HG03039 (cell line): ENCODE data around the gene KBTBD13.
"Not testable (repeated sequence)": the region's sequence is repeated elsewhere in the genome, so short reads cannot be mapped to it uniquely, and the experiment has no call there.

Source experiments
- ATAC-seq: cut with Tn5 transposase; IDR thresholded peaks from one replicate; pipeline ENCODE4 v1.9.1; 2021; ENCODE audit warnings: mild to moderate bottlenecking, moderate library complexity; ENCODE audit not compliant: unreplicated experiment

KBTBD13 gene

DNA sequence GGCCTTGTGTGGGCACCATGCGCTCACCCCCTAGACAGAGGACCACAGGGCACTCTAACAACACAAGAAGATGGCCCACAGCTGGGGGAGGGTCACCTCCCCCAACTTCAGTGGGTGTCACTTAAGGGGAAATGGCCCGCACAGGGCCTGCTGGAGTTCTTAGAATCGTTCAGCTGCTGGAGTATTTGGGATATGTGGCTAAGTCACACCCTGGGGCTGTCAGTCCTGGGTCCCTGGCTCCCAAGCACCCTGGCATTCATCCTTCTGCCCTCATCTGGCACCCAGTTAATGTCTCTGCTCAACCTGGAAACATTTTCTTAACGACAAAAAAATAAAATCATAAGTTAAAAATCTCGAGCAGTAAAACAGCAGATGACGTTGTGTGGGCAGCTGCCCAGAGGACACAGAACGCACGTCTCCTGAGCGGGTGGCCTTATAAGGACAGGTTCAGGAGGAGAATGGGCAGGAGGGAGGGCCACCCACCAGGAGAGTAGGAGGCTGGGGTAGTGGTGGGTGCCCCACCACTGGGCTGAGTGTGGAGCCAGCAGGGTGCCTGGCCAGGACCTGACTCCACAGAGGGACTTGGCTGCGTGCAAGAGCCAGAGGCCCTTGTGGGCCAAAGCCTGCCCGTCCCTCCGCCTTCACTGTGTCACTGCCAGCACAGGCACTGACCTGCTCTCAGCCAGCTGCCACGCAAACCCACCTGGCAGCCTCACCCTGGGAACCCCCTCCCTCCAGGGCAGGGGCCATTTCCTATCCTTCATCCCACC is 11.5 kb downstream of the KBTBD13 start:
- no peak for ATAC-seq

GRCh38 chr15:65088643-65089021 is 12.1 kb downstream of the KBTBD13 start:
- ATAC-seq: no peak

GRCh38 chr15:65089206-65089824 is 12.8 kb downstream of the KBTBD13 start:
- no peak for ATAC-seq

DNA sequence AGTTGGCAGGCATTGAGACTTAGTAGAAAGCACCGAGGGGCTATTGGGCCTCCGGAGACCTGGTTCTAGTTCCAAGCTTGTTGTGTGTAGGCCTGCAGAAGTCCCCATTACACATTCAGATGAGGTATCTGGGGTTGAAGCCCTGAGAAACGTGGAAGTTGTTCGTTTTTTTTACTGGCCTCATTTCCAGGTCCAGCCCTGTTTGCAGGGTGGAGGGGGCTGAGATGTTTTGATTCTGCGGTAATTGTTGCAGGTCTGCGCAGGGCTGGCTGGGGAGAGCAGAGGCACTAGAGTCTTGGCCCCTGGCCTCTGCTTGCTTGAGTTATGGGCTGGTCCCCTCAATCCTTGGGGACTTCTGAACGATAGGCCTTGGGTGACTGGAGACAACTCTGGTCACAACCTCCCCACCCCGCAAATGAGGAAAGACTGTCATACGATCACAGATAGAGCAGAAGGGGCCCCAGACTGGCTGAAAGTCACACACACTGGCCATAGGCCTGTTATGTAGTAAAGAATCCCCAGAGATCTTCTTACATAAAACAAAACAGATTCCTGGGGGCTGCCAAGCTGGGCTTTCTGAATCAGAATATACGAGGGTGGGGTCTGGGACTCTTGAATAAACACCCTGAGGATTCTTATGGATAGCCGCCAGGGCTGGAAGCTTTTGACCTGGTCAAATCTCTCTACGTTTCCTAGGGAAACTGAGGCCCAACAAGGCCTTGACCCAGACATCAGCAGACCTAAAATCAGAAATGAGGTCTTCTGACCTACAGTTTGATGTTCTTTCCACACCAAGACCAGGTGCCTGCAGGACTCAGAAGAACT is 15.6 kb downstream of the KBTBD13 start:
- ATAC-seq: no peak

DNA sequence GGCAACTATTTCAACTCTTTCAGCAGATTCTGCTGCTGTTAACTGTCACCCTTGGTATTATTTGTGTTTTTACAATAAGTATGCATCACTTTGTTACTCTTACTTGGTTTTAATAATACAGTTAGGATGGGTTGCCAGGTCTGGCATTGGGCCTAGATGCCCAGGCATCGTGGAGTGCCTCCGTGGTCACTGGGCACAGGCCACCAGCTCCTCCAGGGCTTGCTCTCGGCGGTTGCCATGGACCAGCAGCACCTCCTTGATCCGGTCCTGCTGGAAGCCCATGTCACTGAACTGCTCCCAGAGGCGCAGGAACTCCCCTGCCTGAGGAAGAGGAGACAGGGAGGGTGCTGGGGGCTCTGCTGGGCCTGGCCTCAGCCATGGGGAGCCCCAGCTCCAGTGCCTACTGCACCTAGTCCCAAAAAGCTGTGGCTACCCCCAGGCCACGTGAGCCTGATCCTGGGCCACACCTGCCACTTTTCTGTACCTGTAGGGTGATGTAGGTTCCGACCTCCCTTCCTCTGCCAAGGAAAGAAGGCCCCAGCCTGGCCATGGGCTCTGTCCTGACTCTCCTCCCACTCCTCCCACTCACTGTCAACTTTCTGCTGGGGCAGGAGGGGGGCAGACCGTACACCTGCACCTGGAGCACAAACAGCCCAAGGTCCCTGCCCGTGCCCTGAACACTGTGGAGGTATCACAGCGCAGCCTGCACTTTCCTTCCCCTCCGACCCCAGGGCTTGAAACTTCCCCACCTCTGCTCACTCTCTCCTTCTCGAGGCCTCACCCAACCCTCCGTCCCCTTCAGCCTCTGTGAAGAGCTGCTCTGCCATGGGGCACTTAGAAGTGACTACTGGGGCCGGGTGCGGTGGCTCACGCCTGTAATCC is 16.6 kb downstream of the KBTBD13 start:
- no peak for ATAC-seq

DNA sequence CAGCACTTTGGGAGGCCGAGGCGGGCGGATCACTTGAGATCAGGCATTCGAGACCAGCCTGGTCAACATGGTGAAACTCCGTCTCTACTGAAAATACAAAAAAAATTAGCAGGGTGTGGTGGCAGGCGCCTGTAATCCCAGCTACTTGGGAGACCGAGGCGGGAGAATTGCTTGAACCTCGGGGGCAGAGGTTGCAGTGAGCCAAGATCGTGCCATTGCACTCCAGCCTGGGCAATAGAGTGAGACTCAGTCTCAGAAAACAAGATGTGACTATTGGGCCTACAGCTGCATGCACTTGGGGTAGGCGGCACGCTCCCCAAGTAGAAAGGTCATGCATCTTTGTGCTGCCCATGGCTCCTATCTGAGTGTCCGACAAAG is 17.2 kb downstream of the KBTBD13 start:
- not testable (repeated sequence) for ATAC-seq

DNA sequence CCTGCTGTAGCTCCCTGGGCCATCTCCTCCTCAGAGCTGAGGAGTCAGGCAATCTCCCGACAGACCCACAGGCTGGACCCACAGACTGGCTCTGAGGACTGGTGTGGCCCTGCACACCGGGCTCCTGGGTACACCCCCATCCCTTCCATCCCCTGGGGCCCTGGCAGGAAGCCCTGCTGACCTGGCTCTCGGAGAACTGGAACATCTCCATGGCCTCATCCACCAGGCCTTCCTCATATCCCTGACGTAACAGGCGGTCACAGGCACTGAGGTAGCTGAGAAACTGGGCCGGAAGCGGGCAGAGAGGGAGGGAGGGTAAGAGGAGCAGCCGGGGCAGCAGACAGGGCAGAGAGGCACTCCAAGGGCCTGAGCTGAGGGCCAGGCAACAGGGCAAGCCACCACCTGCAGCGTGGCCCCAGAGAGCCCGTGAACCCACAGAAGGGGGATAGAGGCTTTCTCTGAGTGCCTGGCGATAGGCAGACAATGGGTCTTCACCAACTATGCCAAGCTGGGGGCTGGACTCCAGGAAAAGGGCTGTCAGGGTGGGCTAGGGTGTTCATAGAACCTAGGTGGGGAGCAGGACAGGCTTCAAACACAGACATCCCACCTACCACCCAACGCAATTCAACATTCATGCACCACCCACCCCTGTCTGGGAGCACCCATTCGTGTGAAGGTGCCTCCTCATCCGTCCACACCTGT is 17.9 kb downstream of the KBTBD13 start:
- ATAC-seq: no peak

GRCh38 chr15:65095011-65095746 is 18.6 kb downstream of the KBTBD13 start:
- no peak for ATAC-seq

DNA sequence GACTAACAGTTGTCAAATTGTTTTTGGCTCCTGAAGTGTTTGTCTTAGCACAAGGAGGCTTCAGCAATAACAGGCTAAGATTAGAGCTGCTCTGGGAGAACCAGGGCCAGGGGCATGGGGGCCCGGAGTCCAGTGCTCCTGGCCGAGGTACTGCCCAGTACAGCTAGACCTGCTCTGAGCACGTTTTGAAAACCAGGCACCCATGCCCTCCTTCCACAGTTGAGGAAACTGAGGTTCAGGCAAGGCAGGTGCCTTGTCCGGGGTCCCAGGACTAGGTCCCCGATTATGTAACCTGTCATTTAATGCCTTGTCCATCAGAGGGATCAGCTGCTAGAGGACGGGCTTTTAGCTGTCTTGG is 19.2 kb downstream of the KBTBD13 start:
- no peak for ATAC-seq

GRCh38 chr15:65096481-65097385 is 20.2 kb downstream of the KBTBD13 start:
- ATAC-seq: no peak

GRCh38 chr15:65097651-65098263 is 21.2 kb downstream of the KBTBD13 start:
- no peak for ATAC-seq

- no peak for ATAC-seq
Observed at GRCh38 chr15:65099336-65099735, 22.8 kb downstream of the KBTBD13 start.

DNA sequence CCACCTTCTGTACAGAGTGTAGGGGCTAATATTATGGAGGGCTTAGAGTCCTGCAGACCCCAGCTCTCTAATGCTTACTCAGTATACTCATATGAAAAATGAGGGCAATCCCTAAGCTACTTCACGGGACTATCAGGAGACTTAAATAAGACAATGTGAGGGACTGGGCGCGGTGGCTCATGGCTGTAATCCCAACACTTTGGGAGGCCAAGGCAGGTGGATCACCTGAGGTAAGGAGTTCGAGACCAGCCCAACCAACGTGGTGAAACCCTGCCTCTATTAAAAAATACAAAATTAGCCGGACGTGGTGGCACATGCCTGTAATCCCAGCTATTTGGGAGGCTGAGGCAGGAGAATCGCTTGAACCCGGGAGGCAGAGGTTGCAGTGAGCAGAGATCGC is 23.3 kb downstream of the KBTBD13 start:
- not testable (repeated sequence) for ATAC-seq

- no peak for ATAC-seq
Observed at GRCh38 chr15:65100442-65100841, 23.9 kb downstream of the KBTBD13 start.

GRCh38 chr15:65101411-65101890 is 24.9 kb downstream of the KBTBD13 start:
- ATAC-seq: no peak

DNA sequence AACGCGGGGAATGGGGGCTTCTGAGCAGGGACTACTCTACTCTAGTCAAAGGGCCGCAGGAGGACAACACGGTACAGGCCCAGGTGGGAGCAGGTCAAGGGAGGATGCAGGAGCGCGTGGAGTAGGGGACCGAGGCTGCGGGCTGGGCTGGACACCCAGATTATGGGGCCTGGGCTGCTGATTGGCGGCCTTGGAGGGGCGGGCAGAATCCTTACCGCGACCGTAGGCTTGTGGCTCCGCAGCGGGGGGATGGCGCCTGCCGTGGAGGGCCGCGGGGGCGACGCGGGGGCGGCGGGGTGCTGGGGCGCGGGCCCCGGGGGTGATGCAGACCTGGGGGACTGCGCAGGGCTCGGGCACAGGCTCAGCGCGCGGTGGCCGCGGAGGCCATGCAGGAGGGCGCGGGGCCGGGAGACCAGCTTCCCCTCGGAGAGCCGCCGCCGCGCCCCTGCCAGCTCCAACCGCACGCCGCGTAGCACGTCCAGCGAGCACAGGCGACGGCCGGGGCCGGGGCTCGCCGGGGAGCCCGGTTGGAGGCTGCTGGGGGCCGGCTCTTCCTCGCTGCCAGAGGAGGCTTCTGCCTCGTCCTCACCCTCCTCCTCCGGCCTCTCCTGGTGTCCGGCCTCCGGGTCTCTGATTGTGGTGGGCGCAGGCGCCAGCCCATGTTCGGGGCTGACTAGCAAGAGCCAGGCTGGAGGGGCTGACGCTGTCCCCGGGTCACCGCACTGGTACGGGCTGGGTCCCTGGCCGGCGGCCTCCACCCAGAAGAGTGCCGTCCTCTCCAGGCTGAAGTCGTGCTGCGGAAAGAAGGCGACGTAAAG is 25.6 kb downstream of the KBTBD13 start:
- ATAC-seq: no peak

- ATAC-seq: no peak
Observed at GRCh38 chr15:65102912-65103311, 26.4 kb downstream of the KBTBD13 start.
